ENCODE measurements around the gene SEMA3F.

SEMA3F gene

DNA sequence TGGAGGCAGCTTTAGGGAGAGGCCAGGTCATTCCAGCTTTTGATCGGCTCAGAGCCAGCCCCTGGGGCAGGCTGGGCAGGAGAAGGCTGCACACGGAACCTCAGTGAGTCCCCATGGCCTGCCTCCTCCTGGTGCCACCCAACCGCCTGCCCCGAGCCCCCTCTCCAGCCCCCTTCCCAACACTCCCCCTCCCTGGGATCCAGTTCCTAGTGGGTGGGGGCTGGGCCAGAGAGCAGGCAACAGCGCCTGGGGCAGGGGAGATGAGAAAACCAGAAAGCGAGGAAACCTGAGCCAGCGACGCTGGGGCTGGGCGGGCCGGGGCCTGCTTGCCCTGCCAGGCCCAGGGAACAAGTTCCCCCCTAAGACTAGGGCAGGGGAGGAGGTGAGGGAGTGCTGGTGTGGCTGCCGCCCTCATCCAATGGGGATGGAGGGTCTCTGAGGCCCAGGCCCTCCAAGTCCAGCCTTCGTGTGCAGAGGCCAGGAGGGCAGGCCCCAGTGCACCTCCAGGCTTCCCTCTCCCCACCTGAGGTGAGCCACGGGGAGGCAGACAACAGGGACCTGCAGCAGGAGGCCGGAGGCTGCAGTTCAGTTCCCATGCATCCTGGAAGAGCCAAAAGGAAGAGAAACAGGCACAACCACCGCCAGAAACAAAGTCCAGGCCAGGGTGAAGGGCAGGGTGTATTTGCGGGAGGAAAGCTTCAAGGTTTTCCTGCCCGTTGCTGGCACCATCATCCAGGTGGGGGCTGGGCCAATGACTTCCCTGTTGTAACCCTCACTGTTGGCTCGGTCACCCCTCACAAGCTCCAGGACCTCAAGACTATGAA is 4.0 kb upstream of the SEMA3F start:
- in situ Hi-C loops (cut with HindIII; ENCODE audit: low pct_ligation_motif_present, low pct_unique_long_range_greater_than_20kb, low sequenced_read_pairs) = no loop called here
- no peak for DNase-seq

DNA sequence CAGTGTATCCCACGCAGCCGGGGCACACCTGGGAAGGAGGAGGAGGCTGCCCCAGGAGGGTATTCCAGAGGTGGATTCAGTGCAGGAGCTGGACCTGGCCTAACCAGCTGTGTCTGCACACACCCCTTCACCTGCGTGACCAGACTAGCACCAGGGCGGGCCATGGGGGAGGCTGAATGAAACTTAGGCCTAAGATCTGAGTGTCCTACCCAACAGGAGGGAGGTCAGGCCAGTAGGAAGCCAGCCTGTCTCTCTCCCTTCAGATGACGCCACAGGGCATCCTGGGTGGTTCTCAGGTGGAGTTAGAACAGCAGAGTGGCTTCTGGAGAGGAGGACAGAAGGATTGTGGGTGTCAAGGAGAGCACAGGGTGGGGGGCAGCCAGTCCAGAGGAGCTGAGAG is 3.4 kb upstream of the SEMA3F start:
- no peak for DNase-seq
- in situ Hi-C loops (cut with HindIII; ENCODE audit: low pct_ligation_motif_present, low pct_unique_long_range_greater_than_20kb, low sequenced_read_pairs) = no loop called here

DNA sequence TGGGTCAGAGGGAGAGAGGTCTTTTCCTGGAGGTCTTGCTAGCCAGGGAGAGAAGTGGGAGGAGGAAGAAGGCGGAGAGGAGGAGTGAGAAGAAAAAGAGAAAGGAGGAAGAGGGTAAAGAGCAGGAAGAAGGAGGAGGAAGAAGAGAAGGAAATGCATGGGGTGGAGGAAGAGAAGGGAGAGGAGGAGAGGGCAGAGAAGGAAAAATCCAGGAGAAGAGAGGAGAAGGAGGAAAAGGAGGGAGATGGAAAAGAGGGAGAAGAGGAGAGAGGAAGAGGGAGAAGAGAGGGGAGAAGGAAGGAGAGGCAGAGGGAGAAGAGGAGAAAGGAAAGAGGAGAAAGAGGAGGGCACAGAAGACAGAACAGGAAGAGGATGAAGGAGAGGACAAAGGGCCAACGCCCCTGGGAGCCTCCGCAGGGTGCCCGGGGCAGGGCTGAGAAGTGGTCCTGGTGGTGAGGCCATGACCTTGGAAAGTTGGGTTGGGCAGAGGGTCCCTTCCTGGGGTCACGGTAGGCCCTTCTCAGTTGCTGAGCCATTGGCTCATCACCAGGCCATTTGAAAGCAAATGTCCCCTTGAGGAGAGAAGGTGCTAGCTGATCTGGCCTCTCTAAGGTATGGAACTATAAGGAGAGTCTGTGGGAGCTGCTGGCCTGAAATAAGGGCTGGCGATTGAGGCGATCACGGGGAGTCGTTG is 1.2 kb upstream of the SEMA3F start:
- in situ Hi-C loops (cut with HindIII; ENCODE audit: low pct_ligation_motif_present, low pct_unique_long_range_greater_than_20kb, low sequenced_read_pairs) = no loop called here
- no peak for DNase-seq

DNA sequence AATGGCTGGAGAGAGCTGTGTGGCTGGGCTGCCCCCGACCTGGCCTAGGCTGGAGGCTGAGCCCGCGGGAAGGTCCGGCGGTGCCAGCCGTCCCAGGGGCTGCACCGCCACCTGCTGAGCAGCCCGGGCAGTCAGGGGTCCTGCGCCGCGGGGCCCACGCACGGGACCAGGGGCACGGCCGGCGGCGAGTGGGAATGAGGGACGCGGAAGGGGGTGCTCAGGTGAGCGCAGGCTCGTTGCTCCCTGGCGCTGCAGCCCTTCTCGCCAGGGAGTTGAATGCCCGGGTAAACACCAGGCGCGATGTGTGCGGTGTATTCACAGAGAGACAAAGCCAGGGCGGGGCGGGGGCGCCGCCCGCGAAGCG is 666 bp upstream of the SEMA3F start:
- peak; percentile 20 for DNase-seq
- in situ Hi-C loops (cut with HindIII; ENCODE audit: low pct_ligation_motif_present, low pct_unique_long_range_greater_than_20kb, low sequenced_read_pairs) = no loop called here

DNA sequence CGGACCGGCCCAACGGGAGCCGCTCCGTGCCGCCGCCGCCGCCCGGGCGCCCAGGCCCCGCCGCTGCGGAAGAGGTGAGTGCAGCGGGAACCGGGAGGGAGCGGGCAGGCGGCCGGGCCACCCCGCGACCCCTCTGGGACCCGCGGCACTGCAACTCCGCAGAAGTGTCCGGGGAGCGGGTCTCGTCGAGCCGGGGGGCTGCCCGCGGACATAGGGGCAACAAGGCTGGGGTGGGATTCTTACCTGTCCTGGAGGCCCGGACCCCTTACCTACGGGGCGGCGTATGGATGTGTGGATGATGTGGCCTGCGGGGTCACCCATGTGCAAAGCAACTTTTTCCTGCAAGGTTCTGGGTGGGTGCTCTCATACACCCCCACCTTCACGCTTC is 361 bp downstream of the SEMA3F start:
- in situ Hi-C loops (cut with HindIII; ENCODE audit: low pct_ligation_motif_present, low pct_unique_long_range_greater_than_20kb, low sequenced_read_pairs) = no loop called here

DNA sequence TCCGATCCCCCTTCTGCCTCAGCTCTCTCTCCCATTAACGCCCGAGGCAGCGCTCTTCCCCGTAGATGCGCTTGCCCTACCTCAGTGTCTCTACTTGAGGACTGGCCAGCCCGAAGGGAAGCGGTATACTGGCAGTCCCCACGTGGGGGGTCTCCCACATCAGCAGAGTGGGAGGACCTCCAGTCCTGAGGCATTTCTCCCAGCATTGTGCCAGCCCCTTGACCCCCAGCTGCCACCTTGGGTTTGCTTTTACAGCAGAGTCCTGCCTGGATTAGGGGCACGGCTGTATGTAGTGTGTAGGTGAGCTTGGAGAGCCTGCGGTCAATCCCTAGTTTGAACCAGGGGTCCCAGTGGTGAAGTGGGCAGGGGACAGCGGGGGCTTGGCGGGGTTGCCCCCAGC is 767 bp downstream of the SEMA3F start:
- in situ Hi-C loops (cut with HindIII; ENCODE audit: low pct_ligation_motif_present, low pct_unique_long_range_greater_than_20kb, low sequenced_read_pairs) = no loop called here
- peak; percentile 39 for DNase-seq

More for the DNA sequence above, 361 bp downstream of the SEMA3F start:
- no peak for DNase-seq

DNA sequence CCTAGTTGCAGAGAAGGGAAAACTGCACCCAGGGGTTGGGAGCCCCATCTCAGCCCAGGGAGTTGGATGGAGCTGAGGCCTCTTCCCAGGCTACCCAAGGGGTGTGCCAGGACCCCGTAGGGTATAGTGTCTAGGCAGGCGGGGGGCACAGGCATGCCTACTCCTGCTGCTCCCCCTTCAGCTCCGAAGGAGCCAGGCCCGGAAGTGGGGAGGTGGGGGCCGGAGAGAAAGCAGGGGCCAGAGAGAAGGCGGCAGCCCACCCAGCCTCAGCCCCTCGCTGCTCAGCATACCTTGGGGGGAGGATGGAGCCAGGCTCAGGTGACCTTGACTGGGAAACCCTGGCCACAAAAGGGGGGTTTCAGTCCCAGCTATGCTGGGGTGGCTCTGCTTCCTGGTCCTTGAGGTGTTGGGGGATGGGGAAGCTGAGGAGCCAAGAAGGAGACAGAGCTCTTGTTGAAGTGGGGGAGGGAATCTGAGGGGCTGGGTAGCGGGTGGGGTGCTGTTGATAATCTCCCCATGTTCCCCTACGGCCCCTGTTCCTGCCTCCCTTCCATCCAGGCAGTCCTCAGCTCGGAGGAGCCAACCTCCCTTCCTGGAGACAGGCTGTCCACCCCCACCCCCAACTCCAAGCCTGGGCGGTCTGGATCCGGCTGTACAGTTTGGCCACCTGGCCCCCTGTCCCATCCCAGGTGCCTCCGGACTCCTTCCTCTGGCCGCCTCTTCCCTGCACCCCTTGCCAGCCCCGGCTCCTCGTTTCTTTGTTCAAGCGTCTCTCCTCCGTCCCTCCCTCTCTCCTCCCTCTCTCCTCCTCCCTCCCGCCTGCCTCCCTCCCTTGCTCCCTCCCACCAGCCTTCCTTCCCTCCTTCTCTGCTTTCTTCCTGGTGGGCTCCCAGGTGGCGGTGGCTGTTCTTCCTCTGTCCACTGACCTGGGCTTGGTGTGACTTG is 1.7 kb downstream of the SEMA3F start:
- in situ Hi-C loops (cut with HindIII; ENCODE audit: low pct_ligation_motif_present, low pct_unique_long_range_greater_than_20kb, low sequenced_read_pairs) = no loop called here
- DNase-seq = peak; percentile 51

DNA sequence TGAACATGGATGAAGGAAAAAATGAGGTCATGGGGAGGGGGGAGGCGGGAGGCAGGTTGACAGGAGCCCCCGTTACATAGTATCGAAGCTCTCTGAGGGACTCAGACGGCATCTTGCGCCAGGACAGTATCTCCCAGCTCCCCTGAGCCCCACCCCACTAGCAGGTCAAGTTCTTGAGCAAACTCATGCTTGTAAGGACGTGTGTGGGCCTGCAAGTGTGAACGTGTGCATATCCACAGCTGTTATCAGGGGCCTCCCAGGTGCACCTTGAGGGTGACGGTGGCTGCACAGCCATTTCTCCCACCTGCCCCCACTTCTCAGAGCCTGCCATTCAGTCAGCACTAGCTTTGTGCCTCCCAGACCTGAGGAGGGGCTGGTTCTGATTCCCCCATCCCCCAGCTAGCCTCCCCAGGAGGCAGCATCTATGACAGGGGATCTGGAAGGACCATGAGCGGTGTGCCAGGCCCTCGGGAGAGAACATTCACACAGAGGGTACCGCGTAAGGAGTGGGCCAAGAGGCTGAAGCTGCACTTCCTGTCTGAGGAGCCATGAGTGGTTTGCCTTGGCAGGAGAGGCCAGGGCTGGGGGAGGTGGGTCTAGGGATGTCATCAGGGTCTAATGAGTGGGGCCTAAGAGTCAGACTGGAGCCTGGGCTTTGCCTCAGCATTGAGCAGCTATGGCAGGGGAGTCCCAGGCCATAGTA is 2.9 kb downstream of the SEMA3F start:
- in situ Hi-C loops (cut with HindIII; ENCODE audit: low pct_ligation_motif_present, low pct_unique_long_range_greater_than_20kb, low sequenced_read_pairs) = no loop called here
- DNase-seq = no peak

DNA sequence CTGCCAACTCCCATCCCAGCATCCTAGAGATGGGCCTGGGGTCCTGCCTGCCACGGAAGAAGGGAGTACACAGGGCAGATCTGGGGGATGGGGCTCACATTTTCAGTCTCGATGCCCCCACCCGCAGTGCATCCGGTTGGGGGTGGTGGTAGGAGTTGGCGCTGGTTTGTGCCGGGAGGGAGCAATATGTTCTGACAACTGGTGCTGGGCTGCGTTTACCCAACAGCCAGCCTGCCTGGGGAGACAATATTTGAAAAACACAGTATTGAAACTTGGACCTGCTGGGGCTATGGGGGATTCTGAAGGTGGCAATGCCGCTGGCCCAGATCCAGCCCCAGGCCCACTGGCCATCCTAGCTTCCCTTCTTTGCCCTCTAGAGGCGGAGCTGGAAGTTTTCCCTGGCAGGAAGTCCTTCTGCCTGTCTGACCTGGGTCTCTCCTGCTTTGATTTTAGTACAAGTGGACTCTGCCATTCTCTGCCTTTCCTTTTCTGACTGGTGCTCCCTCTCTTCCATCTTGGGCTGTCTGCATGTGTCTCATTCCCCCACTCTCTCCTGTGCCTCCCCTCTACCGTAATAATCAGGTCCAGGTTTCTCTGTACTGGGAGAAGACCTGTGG is 3.5 kb downstream of the SEMA3F start:
- DNase-seq = no peak
- in situ Hi-C loops (cut with HindIII; ENCODE audit: low pct_ligation_motif_present, low pct_unique_long_range_greater_than_20kb, low sequenced_read_pairs) = no loop called here

DNA sequence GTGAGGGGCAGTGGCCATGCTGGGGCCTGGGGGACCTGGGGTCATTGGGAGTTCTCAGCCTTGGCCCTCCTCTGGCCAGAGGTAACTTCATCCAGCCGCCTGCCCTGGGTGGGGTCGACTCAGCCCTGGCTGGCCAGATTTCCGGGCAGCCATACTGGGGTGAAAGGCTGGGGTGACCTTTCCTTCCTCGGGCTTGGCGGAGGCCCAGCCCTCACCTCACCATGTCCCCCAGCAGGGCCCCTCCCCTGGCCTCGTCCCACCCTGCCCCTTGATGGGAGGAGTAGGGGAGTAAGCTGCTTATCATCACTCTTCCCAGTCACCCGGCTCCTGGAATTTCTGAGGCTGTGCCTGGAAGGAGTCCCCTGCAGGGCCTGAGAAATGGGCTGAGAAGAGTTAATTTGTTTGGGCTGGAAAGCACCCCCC is 5.4 kb downstream of the SEMA3F start:
- in situ Hi-C loops (cut with HindIII; ENCODE audit: low pct_ligation_motif_present, low pct_unique_long_range_greater_than_20kb, low sequenced_read_pairs) = no loop called here
- no peak for DNase-seq

DNA sequence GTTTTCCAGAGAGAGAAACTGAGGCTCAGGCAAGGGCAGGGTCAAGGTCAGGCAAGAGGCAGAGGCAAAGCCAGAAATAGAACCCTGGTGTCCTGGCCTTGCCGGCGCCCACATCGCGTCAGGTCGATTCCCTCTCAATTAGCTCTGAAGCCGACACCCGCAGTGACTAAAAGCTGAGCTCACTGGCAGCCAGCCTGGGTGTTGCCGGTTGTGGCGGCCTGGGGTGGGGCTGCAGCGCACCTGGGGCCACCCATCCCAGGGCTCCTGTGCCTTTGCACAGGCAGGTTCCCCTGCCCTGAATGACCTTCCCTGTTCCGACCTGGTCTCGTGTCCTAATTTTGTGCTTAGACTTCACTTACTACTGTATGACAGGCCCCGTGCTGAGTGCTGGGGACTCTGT is 6.2 kb downstream of the SEMA3F start:
- no peak for DNase-seq
- in situ Hi-C loops (cut with HindIII; ENCODE audit: low pct_ligation_motif_present, low pct_unique_long_range_greater_than_20kb, low sequenced_read_pairs) = no loop called here

DNA sequence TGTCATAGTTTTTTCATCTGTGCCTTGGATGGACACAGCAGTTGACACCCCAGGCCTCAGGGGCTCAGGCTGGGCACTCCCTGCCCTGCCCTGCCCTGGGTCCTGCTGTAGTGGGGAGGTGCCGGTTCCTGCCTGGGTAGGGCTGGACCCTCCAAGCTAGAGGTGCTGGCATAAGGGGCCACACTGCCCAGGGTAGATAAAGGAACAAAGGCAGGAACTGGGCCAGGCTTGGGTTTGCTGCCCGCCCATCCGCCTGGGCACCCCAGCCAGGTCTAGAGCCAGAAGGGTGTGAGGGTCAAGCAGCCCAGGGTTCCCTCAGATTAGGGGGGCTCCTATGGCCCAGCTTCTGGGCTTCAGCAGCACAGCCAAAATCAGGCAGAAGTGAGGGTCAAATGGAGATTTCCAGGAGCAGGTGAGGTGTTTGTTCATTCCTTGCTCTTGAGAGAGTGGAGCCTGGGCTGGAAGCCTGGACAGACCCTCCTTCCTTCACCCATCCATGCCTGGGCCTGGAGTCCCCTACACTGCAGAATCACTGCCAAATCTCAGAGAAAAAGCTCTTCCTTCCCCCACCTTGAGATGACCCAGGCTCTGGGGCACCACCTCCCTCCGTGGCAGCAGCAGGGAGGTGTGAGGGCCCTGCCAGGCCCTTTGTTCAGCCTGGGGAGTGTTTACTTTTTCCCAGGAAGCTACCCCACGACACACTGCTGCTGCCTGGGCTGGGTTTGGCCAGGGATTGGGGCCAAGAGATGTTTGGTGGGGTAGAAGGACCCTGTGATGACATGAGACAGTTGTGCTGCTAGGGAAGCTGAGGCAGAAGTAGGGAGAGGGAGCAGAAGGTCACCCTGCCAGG is 7.1 kb downstream of the SEMA3F start:
- DNase-seq = no peak

DNA sequence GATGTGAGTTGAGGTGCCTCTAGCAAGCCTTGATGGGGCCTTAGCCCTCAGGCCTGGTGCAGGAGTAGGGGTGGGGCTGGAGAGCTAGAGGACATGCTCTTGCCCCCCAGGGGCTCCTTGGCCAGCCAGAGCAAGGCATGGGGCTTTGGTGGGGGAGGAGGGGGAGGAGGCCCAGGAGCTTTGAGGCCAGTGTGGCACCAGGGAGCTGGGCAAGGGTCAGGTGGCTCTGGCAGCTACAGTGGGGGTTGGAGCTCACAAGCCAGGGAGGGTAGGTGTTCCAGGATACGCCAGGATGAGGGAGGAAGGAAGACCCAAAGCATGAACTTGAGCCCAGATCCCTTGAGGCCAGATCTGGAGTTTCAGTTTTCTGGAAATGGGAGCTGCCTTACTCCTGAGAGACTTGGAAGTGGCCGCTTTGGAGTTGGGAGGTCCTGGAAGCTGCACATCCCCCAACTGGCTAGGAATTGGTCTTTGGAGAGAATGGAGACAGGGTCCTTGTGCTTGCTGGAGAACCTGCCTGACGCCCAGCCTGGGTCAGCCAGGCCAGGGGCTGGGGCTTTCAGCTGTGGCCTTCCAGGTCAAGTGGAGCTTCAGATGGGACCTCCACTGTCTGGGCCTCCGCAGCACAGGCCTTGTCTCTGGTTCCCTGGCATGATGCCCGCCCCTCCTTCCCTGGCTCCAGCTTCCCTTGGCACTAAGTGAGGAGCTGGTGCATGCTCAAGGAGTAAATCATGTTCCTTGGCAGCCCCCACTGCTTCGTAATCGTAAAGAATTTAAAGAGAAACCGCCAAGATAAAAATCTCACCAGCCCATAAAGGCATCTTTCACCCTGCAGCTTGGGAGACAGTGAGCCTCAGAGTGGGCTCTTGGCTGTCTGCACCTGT is 8.7 kb downstream of the SEMA3F start:
- peak; percentile 89 for DNase-seq
- in situ Hi-C loops (cut with HindIII; ENCODE audit: low pct_ligation_motif_present, low pct_unique_long_range_greater_than_20kb, low sequenced_read_pairs) = no loop called here

More for the DNA sequence above, 7.1 kb downstream of the SEMA3F start:
- in situ Hi-C loops (cut with HindIII; ENCODE audit: low pct_ligation_motif_present, low pct_unique_long_range_greater_than_20kb, low sequenced_read_pairs) = no loop called here

DNA sequence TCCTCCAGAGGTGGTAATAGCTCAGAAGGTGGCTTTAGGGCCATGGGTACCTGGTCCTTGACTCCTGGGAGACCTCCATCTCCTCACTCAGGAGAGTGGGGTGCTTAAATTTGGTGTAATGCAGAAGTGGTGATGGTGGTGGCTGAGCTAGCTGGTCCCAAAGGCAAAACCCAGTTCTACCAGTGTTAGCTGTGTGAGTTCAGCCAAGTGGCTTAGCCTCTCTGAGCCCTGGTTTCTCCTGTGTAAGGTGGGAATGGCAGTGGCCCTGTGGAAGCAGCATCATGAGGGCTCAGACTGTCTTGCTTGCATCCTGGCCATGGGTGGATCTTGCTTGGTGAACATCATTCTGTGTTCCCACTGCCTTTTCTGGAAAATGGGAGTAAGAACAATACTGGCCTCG is 9.4 kb downstream of the SEMA3F start:
- DNase-seq = no peak
- in situ Hi-C loops (cut with HindIII; ENCODE audit: low pct_ligation_motif_present, low pct_unique_long_range_greater_than_20kb, low sequenced_read_pairs) = no loop called here

DNA sequence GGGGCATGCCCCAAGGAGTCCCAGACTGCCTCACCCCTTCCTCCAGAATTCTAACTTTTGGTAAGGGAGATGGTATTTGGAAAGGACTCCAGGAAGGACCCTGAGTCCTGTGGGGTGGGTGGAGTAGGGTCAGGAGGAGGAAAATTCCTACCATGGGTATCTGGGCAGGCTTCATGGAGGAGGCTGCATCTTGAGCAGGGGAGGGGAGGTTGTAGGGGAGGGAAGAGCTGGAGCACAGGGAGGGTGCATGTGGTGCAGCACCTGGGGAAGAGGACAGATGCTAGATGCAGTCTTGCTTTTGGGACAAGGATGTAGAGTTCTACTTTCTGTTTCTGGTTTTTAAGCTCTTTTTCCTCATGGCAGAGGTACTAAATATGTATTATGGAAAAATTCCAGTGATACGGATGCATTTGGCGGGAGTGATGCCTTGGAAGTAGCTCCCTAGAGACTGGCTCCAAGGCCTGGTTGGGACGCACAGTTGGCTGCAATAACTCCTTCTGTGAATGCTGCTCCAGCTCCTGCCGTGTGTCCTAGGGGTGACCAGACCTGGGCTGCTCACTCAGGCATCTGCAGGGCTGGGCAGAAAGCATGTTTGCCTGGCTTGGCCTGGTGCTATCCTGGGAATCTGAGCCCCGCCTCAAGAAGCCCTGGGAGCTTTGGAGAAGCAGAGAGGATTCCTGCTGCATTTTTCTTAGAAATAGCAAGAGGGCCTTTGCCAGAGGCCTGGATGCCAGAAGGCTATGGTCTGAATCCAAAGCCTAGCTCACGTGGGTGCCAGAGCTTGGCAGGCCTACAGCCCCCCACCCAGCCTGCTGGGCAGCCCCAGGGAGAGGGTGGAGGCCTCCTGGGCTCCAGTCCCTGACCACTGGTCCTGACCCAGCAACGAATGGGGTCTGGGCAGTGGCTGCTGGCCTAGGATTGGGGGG is 10.1 kb downstream of the SEMA3F start:
- DNase-seq = peak; percentile 66
- in situ Hi-C loops (cut with HindIII; ENCODE audit: low pct_ligation_motif_present, low pct_unique_long_range_greater_than_20kb, low sequenced_read_pairs) = no loop called here
